NCI-H510A (cell line): Measurements from ENCODE around the gene NFS1.

ENCODE experiments used
- DNase-seq: peaks from one replicate; lab custom pipeline; 2025; lab: John Stamatoyannopoulos, UW

Gene NFS1

DNA sequence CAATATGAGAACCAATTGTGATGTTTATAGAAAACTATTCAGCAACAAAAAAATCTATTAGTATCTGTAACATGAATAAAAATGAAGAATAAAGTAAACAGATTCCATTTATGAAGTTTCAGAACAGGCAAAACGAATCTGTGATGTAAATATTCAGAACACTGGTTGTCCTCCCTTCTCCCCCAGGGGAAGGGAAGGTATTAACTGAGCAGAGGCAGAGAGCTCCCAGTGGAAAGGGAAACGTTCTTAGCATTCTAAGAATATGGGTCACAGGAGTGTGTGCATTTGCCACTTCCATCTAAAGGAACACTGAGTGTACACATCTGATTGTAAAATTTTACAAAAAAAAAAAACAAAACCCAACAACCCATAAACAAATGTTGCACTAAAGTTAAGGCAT, 60.4 kb downstream of the NFS1 start:
- DNase-seq, result no peak

DNA sequence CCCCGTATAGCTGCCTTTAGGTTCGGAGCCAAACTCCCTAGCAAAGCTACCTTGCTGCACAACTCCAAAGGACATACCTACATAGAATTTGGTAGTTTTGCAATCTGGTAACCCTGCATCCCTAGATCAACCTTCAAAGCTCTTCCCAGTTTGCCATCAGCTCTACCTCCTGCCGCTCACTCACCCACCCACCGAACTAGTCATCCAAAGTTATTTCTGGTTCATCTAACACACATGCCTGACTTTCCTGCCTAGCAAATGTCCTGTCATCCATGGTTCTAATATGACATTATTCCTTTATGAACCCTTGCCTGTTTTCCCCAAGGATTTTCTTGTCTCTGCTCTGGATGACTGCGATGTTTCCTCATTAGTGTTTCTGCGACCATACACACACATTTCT, 61.9 kb downstream of the NFS1 start:
- DNase-seq, result no peak

DNA sequence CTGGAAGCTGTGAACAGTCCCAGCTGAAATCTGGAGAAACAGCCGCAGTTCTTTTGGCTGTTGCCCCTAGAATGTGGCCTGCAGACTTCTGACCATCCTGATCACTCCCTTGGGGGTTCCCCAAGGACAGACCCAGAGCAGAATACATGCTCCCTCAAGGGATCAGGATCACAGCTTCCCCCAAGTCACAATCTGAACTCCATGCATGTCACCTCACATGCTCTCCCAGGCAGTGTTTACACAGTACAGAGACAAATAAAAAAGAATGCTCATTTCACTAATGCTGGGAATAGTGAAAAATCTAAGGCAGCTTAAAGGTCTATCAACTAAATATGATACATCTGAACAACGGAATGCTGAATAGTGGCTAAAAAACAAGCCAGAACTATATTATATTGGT, 63.1 kb downstream of the NFS1 start:
- DNase-seq, result no peak

DNA sequence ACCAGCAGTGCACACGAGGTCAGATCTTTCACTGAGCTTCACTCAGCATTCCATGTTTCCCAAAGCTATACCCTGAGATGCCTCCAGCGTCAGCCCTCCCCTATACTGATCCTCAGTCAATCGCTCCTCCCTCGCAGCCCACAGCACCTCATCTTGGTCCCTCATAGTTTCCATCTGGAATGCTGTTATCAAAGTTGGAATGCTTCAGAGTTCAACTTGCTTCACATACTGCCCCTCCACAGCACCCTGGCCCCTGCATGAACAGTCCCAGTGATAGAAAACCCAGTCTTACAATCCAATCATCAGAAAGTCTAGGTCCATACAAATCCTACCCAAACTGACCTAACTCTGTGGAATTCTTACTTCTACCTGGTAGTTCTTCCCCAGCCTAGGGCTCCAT, 63.5 kb downstream of the NFS1 start:
- DNase-seq, result no peak

DNA sequence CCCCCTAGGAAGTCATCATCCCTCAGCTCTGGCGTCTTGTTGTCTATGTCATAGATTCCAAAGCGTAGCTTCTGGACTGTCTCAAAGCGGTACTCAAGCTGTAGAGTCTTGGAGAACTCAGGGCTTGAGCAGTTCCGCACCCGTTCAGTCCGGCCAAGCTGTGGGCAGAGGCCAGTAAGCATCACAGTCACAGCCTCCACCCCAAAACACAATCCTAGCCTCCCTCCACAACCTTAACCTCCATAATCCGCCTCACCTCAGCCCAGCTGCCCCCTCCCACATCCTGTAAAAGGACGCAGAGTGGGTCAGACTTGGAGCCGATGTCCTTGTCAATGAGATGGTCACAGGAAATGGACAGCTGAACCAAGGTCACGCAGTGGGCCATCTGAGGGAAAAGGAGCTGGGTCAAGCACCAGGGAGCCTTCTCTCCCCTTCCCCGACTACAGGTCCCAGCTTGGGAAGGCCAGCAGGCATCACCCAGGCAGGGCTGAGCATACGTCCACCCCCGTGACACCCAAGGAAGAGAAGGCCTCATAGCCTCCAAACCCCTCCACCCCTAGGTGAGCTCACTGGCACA, 66.5 kb downstream of the NFS1 start:
- DNase-seq, result no peak

DNA sequence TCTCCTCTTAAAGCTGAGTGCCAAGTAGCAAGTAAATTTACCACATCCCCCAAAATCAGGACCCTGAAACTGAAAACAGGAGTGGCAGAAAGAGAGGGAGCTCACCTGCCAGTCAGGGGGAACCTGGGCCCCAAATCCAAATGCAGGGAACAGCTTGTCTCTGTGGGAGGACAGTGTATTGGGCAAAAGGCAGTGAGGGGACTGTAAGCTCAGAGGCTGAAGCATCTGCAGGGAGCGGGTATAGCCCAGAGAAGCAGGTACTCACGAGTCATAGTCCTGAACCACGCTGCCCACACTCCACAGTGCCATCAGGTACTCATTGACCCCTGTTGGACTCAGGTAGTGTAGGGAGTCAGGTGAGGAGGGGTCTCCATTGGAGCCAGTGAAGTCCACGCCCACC, 68.5 kb downstream of the NFS1 start:
- no peak for DNase-seq

DNA sequence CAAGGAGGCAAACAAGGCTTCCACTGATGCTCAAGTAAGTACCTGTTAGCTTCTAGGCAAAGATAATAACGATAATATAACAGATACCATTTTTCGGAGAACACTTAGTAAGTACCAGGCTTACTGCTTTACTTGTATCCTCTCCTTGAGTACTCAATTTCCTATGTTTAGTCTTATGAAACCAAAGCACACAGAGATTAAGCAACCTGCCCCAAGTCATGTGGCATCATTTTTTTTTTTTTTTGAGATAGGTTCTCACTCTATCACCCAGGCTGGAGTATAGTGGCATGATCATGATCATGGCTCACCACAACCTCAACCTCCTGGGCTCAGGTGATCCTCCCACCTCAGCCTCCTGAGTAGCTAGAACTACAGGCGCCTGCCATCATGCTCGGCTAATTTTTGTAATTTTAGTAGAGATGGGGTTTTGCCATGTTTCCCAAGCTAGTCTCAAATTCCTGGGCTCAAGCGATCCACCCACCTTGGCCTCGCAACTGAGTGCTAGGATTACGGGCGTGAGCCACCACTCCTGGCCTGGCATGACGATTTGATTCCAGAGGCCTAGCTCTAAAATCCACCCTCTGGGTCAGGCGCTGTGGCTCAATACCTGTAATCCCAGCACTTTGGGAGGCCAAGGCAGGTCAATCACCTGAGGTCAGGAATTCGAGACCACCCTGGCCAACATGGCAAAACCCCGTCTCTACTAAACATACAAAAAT, 69.6 kb downstream of the NFS1 start:
- DNase-seq, result no peak

DNA sequence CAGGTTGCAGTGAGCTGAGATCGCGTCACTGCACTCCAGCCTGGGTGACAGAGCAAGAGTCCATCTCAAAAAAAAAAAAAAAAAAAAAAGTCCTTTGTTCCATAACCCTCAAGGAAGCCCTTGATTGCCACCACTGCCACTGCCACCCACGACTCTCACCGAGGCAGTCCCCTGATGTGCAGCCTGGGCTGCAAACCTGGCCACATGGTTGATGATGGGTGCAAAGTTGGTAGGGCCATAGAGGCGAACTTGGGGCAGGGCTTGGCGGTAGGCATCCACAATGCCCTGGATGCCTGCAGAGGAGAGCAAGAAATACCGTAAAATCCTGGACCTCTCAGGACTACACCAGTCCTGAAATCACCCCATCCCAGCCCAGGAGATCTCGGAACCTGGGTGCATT, 72.0 kb downstream of the NFS1 start:
- DNase-seq, result no peak

DNA sequence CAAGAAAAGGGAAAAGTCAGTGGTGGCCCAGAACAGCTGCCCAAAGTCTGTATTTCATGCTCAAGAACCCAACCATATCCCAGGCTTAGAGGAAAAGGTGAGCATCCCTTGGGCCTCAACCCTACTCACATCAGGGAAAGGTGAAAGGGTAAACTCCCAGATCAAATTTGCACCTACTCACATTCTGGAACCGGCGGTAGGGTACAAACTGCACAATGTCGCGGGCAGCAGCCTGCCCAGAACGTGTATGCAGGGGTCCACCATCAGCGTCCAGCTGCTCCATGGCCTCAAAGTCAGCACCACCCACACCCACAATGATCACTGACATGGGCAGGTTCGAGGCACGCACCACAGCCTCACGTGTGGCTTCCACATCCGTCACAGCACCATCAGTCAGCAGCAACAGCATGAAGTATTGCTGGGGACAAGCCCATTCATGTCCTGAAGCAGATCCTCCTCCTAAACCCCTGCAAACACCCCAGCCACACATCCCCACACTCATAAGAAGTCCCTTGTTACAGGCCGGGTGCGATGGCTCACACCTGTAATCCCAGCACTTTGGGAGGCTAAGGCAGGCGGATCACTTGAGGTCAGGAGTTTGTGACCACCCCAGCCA, 72.7 kb downstream of the NFS1 start:
- DNase-seq, result no peak

DNA sequence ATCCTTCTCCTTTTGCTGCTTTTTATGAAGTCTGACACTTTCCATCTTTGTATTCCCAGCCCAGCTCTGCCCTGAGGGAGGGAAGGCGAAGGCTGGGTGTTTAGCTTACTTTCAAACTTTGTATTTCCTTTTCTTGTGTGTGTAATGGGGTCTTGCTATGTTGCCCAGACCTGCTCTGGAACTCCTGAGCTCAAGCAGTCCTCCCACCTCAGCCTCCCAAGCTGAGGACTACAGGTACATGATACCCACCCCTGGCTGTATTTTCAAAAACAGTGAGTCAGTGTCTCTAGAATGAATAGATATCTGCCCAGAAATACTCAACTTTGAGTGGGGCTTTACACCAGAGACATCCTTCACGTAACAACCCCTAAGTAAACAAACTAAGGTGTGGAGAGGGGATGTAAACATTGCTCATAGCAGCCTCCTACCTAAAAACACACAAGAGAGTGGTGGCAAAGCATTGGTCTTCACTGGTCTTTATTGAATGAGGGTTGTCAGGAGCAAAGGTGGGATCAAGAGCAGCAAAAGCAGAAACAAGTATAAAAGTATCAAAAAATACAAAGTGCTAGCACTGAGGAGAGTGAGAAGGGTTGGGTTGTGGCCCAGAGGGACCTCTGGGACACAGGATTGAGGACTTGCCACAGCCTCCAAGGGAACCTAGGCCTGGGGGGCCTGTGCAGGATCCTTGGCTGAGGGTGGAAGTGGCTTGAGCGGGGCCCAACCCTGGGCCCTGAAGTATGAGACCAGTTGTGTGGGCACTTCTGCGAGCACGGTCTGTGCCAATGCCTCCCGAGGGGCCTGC, 73.4 kb downstream of the NFS1 start:
- DNase-seq, result no peak

DNA sequence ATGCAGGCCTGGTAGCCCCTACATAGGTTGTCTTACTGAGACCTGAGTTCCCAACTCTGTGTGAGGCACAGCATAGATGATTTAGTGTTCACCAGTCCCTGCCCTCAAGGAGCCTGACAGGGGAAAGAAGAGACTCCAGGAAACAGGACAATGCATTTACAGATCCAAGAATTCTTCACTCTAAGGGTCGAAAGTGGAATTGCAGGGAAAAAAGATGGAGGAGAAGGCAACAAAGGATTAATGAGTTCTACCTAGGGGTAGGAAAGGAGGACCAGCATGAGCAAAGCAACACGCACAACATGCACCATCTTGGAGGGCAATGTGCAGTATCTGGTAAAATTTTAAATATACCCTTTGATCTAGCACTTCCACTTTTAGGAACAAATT, 77.6 kb downstream of the NFS1 start:
- DNase-seq, result no peak

DNA sequence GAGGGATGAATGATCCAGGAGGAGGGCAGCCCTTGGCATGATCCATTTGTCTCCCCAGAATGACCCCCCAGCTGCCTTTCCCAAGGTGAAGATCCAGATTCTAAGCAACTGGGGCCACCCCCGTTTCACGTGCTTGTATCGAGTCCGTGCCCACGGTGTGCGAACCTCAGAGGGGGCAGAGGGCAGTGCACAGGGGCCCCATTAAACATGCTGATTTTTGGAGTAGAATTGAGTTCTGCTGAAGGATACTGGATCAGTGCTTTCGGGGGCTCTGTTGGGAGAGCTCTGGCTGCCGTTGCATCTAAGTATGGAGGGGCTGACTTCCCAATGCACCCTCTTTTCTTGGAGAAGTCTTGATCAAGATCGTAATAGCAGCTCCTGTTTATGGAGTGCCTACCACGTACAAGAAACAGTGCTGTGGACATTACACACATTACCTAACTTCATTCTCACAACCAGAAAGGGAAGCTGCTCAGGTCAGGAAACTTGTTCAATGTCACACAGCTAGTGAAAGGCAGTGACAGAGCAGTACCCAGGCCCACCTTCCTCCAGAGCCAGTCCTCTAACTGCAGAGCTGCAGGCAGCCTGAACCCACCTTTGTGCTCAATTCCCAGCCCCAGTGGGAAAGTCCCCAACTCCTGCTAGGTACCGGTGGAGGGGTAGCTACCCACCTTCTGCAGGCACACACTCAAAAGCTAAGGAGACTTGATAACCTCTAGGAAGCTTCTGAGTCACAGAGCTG, 78.2 kb downstream of the NFS1 start:
- no peak for DNase-seq

DNA sequence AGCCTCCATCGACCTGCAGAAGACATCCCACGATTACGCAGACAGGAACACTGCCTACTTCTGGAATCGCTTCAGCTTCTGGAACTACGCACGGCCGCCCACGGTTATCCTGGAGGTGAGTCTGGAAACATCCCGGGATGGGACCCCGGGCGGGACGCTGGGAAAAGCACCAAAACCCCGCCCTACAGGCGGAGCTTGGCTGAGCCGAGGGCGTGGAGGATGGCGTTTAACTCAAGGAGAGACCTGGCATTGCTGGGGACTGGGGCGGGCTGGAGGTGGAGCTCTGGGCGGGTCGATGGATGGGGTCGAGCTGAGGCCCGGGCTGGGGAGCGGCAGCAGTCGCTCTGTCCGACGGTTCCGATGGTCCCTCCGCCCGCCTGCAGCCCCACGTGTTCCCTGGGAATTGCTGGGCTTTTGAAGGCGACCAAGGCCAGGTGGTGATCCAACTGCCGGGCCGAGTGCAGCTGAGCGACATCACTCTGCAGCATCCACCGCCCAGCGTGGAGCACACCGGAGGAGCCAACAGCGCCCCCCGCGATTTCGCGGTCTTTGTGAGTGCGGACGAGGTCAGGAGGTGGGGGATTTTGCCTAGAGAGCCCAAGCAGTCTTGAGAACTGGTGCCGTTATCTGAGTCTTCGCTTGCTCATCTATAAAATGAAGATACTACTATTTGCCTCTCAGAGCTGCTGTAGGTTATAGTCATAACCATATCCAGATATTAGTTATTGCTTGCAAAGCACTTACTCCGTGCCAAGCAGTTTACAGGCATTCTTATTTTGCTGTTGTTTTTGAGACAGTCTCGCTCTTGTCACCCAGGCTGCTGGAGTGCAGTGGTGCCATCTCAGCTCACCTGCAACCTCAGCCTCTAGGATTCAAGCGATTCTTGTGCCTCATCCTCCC, 79.7 kb downstream of the NFS1 start:
- DNase-seq, result peak; percentile 90

DNA sequence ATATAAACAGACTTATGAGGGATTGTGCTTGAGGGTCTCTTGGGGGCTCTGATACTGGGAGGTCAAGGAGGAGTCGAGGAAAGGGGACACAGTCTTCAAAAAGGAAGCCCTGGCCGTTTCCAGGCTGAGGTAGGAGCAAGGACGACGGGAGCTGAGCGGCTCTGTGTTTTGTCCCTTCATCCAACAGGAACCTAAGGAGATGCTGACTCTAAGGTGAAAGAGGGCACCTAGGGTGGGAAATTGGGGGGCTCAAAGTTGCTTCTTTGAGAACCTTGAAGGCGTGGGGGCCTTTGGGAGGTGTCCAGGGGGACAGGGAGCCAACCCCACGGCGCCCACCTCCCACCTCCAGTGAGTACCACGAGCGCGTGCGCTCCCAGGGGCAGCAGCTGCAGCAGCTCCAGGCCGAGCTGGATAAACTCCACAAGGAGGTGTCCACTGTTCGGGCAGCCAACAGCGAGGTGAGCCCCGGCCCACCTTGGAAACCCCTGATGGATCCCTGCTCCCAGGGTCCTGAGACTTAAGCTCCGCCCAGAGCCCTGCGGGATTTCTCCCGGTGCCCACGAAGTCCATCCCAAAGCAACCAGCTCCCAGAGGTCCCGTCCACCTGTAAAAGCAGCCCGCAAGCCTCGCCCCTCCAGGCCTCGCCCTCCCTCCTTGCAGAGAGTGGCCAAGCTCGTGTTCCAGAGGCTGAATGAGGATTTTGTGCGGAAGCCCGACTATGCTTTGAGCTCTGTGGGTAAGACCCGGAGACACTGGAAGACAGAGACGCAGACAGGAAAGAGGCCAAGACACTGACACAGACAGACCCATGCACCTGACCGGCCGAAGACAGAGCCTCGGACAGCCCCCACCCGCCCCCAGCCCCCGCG, 80.7 kb downstream of the NFS1 start:
- no peak for DNase-seq
